ENCODE results near the gene CLIP3. TPM values are rescaled to one million over a fixed set of nuclear protein-coding genes. Genes with fewer than 3 reads are reported as not detected.

CLIP3 gene
- total RNA-seq, 1 donor from 2014 or later: 17.9 TPM

GRCh38 chr19:35992907-35993765 lies 39.5 kb downstream of the CLIP3 start:
- no peak for TF ChIP-seq CTCF (IDR thresholded peaks at IDR 0.05; ENCODE audit: unreplicated experiment)
- Mint-ChIP-seq H3K36me3 (ENCODE audit: insufficient read depth) (peaks cover 2% of the 10 kb centered on the region), H3K4me1 (ENCODE audit: low read depth) (peaks cover 11% of the 10 kb centered on the region), H3K4me3 (ENCODE audit: low read depth) (no peak overlapping the region), H3K27ac (no peak overlapping the region), H3K9me3 (ENCODE audit: low read depth) (no peaks in the 10 kb centered on the region), H3K27me3 (peaks cover 20% of the 10 kb centered on the region)
- no peak for DNase-seq (ENCODE audit: low spot score, unreplicated experiment)

- Mint-ChIP-seq H3K4me1 (ENCODE audit: low read depth) (peaks cover 12% of the 10 kb centered on the region), H3K9me3 (ENCODE audit: low read depth) (no peaks in the 10 kb centered on the region), H3K36me3 (ENCODE audit: insufficient read depth) (no peaks in the 10 kb centered on the region), H3K4me3 (ENCODE audit: low read depth) (no peak overlapping the region), H3K27me3 (peaks cover 25% of the 10 kb centered on the region), H3K27ac (no peak overlapping the region)
- TF ChIP-seq CTCF (IDR thresholded peaks at IDR 0.05; ENCODE audit: unreplicated experiment): no peak
- no peak for DNase-seq (ENCODE audit: low spot score, unreplicated experiment)
These were observed 40.8 kb downstream of the CLIP3 start for GRCh38 chr19:35991731-35992450.

- Mint-ChIP-seq H3K27me3 (peaks cover 33% of the 10 kb centered on the region), H3K4me3 (ENCODE audit: low read depth) (no peak overlapping the region), H3K36me3 (ENCODE audit: insufficient read depth) (no peaks in the 10 kb centered on the region), H3K9me3 (ENCODE audit: low read depth) (no peaks in the 10 kb centered on the region), H3K4me1 (ENCODE audit: low read depth) (peaks cover 9% of the 10 kb centered on the region), H3K27ac (no peak overlapping the region)
- no peak for TF ChIP-seq CTCF (IDR thresholded peaks at IDR 0.05; ENCODE audit: unreplicated experiment)
- no peak for DNase-seq (ENCODE audit: low spot score, unreplicated experiment)
These were observed 41.6 kb downstream of the CLIP3 start for GRCh38 chr19:35990771-35991730.

- no peaks in the 10 kb centered on the region for H3K9me3 Mint-ChIP-seq (ENCODE audit: low read depth)
- H3K4me3 Mint-ChIP-seq (ENCODE audit: low read depth): no peak overlapping the region
- no peak for DNase-seq (ENCODE audit: low spot score, unreplicated experiment)
- no peak overlapping the region for H3K27ac Mint-ChIP-seq
- no peak for TF ChIP-seq CTCF (IDR thresholded peaks at IDR 0.05; ENCODE audit: unreplicated experiment)
- H3K36me3 Mint-ChIP-seq (ENCODE audit: insufficient read depth): no peaks in the 10 kb centered on the region
- peaks cover 42% of the 10 kb centered on the region for H3K27me3 Mint-ChIP-seq
- H3K4me1 Mint-ChIP-seq (ENCODE audit: low read depth): peaks cover 5% of the 10 kb centered on the region
These were observed 42.5 kb downstream of the CLIP3 start for GRCh38 chr19:35990156-35990555.

GRCh38 chr19:35988824-35989223 lies 43.8 kb downstream of the CLIP3 start:
- no peak for TF ChIP-seq CTCF (IDR thresholded peaks at IDR 0.05; ENCODE audit: unreplicated experiment)
- peaks cover 3% of the 10 kb centered on the region for H3K4me1 Mint-ChIP-seq (ENCODE audit: low read depth)

More at GRCh38 chr19:35988824-35989223, 43.8 kb downstream of the CLIP3 start:
- Mint-ChIP-seq H3K36me3 (ENCODE audit: insufficient read depth) (no peaks in the 10 kb centered on the region), H3K9me3 (ENCODE audit: low read depth) (no peaks in the 10 kb centered on the region), H3K27me3 (peaks cover 55% of the 10 kb centered on the region), H3K4me3 (ENCODE audit: low read depth) (no peak overlapping the region), H3K27ac (no peak overlapping the region)
- DNase-seq (ENCODE audit: low spot score, unreplicated experiment): no peak

Data from progenitor cell of endocrine pancreas (in vitro differentiated cells).